GM10248 (cell line): ENCODE results near the gene INPP5D.

Experiments
- CTCF ChIA-PET: fragments of 300-600 bp; sonication (Branson Sonifier 250); formaldehyde crosslinking; extraction: SDS; loops from one replicate; lab custom pipeline; 2021; ENCODE audit warnings: antibody characterized with exemption; lab: Yijun Ruan, JAX
- POLR2A ChIA-PET: fragments of 350-650 bp; sonication (Branson Sonifier 250); formaldehyde crosslinking; extraction: SDS; loops from one replicate; lab custom pipeline; 2020; ENCODE audit warnings: antibody characterized with exemption; lab: Yijun Ruan, JAX
- DNase-seq: peaks from one replicate; pipeline ENCODE4 v3.0.0; 2012; ENCODE audit errors: extremely low spot score
- CTCF ChIP-seq: IDR thresholded peaks from 2 replicates; pipeline ENCODE4 v1.5.1; 2012; ENCODE audit warnings: mild to moderate bottlenecking, low read depth; ENCODE audit errors: extremely low read depth, missing control alignments, control extremely low read depth

INPP5D gene

GRCh38 chr2:233036162-233036838, 23.8 kb upstream of the INPP5D start:
- no peak for TF ChIP-seq CTCF
- DNase-seq: no peak
- POLR2A ChIA-PET: no interaction called here
- CTCF ChIA-PET: interaction anchor here (1.0 kb wide), 1 partner anchor 25 kb away, joined by 3 read pairs; no protein-coding TSS in a partner anchor

- TF ChIP-seq CTCF: no peak
- ChIA-PET POLR2A (no interaction called here), CTCF (no interaction called here)
- no peak for DNase-seq
These were observed 23.1 kb upstream of the INPP5D start for GRCh38 chr2:233037078-233037477.

- no peak for TF ChIP-seq CTCF
- CTCF ChIA-PET: interaction anchor here (1.1 to 1.4 kb wide), 2 partner anchors 9 to 14 kb away, joined by 3 read pairs; no protein-coding TSS in a partner anchor
- no peak for DNase-seq
- POLR2A ChIA-PET: no interaction called here
These were observed 20.8 kb upstream of the INPP5D start for GRCh38 chr2:233039212-233039845.

- TF ChIP-seq CTCF: no peak
- POLR2A ChIA-PET: no interaction called here
- no peak for DNase-seq
- CTCF ChIA-PET: interaction anchor here (1.1 to 1.4 kb wide), 2 partner anchors 8 to 15 kb away, joined by 3 read pairs; no protein-coding TSS in a partner anchor
These were observed 20.2 kb upstream of the INPP5D start for GRCh38 chr2:233039846-233040530.

GRCh38 chr2:233040571-233040970, 19.6 kb upstream of the INPP5D start:
- no peak for TF ChIP-seq CTCF
- ChIA-PET CTCF (interaction anchor here (1.4 to 1.9 kb wide), 2 partner anchors 13 to 15 kb away, joined by 3 to 9 read pairs; no protein-coding TSS in a partner anchor), POLR2A (no interaction called here)
- no peak for DNase-seq

- POLR2A ChIA-PET: no interaction called here
- TF ChIP-seq CTCF: no peak
- CTCF ChIA-PET: interaction anchor here (1.9 to 4.4 kb wide), 2 partner anchors 12 kb away, joined by 9 to 20 read pairs; no protein-coding TSS in a partner anchor
- DNase-seq: no peak
These were observed 18.3 kb upstream of the INPP5D start for GRCh38 chr2:233041722-233042323.
